Stimulated activated CD4-positive, alpha-beta T cell treated with anti-CD3 and anti-CD28 coated beads, Interleukin-2, amount 100 ng/mL, for 48 hours (primary cell): Measurements from ENCODE around the gene GGTLC1.
A peak's percentile ranks its signal among the peaks of the same experiment; 100 is the strongest.

Experiments used
- DNase-seq, 2 donors: peaks; one replicate each; pipeline ENCODE4 v3.0.0-alpha.2; 2020

The GGTLC1 gene

GRCh38 chr20:23959054-23959453 lies 29.5 kb downstream of the GGTLC1 start:
- DNase-seq, result no peak

DNA sequence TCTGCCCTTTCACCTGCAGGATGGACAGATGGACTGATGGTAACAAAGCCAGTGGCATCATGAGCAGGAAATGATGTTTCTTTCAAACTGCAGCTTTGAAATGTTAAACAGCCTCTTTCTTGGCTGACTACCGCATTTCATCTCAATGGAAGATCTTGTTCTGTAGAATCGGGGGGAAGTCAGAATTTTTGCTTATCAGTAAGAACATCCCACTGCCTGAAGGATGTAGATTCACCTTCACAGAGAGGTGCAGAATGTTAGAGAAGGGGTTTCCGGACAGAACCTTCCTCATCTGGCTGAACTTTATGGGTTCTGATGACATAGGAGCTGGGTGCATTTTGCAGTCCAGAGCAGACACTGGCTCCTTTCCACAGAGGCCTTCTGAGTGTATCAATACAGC lies 32.7 kb downstream of the GGTLC1 start:
- DNase-seq, result no peak

DNA sequence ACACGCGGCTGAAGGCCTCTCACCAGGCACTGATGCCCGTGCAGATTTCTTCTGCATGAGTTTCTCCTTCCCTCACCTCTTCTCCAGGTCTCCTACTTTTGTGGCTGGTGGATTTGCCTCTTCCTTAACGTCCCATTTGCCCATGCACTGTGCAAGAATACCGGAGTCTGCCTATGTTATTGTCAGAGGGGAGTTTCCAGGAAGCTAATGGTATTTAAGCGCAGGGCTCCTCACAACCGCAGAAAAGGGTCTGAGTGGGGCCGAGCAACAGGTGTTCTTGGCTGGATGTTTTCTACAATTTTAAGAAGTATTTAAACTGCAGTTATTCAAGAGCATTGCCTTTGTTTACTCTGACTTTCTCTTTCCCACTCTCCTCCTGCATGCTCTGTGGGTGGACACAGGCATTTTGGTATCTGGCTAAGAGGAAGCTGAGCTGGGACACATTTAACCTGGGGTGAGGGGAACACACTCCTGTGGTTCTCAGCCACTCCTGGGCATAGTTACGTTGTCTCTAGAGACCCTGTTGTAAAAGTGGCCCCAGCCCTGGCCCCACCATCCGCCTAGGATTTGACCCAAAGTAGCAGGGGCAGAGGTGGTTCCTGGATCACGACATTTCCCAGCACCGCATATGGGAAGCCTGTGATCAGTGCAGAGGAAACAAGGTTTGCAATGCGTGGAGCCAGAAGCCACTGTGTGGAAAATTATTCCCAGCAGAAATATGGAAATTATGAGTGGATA lies 34.4 kb downstream of the GGTLC1 start:
- DNase-seq, result no peak

GRCh38 chr20:23946206-23946605 lies 42.4 kb downstream of the GGTLC1 start:
- DNase-seq, result no peak

GRCh38 chr20:23943304-23943703 lies 45.3 kb downstream of the GGTLC1 start:
- DNase-seq, result no peak

- DNase-seq, result no peak
Observed at GRCh38 chr20:23939641-23940040, 48.9 kb downstream of the GGTLC1 start.

DNA sequence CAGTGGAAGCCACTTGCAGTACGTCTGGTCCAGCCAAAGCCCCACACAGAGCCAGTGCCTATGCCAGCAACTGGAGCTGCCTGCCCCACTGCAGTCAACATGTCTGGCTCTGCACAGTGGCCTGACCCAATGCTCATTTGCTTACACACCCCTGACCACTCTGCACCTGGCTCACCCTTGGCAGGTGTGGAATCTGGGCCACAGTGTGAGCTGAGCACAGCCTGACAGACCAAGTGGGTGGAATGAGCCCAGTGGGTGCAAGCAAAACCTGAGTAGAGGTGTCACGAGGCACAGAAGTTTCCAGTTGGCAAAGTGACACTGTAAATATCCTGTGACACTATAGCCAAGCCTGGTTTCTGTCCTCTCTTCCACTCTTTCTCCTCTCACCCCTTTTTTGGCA lies 49.5 kb downstream of the GGTLC1 start:
- no peak for DNase-seq

DNA sequence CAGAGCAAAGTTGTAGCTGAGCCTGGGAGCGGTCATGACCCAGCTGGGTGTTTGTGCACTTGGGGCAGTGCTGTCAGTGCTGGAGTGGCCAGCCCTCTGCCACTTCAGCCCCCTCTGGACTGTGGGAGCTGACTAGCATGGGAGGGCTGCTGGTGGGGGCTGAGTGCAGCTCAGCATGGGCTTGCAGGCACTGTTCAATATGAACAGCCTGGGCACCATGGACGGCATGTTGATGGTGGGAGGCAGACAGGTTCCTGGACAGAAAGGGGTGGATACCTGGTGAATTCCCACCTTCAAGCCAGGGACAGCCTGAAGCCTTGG lies 50.5 kb downstream of the GGTLC1 start:
- no peak for DNase-seq

- DNase-seq, result peak; percentile 41 to 53
Observed at GRCh38 chr20:23937303-23938117, 51.1 kb downstream of the GGTLC1 start.
